Activated gamma-delta T cell treated with anti-CD3 and anti-CD28 coated beads, Interleukin-2, amount 50 U/mL, for 16 hours (primary cell): ENCODE measurements around the gene CACNG6.
"Not testable (repeated sequence)": the region's sequence is repeated elsewhere in the genome, so short reads cannot be mapped to it uniquely, and the experiment has no call there.

Experiments
- DNase-seq: peaks from one replicate; pipeline ENCODE4 v3.0.0-alpha.2; 2020; ENCODE audit warnings: low read depth

CACNG6 gene

GRCh38 chr19:54002495-54003315 is 11.3 kb downstream of the CACNG6 start:
- DNase-seq: no peak

GRCh38 chr19:54009440-54009839 is 18.0 kb downstream of the CACNG6 start:
- DNase-seq: no peak

- DNase-seq: no peak
Observed at GRCh38 chr19:54010474-54010873, 19.0 kb downstream of the CACNG6 start.

DNA sequence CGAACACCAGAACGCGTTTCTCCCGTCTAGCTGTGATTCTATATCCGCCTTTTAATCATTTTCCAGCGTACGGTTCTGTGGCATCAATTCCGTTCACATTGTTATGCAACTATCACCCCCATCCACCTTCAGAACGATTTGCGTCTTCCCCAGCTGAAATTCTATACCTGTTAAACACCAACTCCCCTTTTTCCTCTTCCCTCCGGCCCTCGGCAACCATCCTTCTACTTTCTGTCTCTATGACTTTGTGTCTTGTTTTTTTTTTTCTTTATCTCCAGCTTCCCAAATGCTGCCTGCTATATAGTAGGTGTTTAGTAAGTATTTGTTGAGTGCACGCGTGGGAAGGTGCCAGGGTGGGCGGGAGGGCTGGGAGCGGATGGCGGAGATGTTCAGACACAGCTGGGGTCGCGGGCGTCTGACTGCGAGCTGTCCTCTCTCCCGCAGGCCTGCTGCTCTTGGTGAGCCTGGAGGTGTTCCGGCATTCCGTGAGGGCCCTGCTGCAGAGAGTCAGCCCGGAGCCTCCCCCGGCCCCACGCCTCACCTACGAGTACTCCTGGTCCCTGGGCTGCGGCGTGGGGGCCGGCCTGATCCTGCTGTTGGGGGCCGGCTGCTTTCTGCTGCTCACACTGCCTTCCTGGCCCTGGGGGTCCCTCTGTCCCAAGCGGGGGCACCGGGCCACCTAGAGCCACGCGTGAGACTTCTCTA is 20.2 kb downstream of the CACNG6 start:
- no peak for DNase-seq

DNA sequence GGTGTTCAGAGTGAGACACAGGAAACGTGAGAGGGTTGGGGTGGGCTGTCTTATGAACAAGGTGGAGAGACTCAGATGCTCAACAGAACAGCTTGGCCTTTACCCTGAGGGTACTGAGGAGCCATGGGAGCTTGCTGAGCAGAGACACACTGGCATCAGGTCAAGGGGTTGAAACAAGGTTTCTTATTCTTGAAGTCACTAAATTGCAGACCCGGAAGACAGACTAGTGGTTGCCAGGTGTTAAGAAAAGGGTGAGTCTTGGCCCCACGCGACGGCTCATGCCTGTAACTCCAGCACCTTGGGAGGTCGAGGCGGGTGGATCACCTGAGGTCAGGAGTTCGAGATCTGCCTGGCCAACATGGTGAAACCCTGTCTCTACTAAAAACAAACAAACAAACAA is 22.4 kb downstream of the CACNG6 start:
- no peak for DNase-seq

DNA sequence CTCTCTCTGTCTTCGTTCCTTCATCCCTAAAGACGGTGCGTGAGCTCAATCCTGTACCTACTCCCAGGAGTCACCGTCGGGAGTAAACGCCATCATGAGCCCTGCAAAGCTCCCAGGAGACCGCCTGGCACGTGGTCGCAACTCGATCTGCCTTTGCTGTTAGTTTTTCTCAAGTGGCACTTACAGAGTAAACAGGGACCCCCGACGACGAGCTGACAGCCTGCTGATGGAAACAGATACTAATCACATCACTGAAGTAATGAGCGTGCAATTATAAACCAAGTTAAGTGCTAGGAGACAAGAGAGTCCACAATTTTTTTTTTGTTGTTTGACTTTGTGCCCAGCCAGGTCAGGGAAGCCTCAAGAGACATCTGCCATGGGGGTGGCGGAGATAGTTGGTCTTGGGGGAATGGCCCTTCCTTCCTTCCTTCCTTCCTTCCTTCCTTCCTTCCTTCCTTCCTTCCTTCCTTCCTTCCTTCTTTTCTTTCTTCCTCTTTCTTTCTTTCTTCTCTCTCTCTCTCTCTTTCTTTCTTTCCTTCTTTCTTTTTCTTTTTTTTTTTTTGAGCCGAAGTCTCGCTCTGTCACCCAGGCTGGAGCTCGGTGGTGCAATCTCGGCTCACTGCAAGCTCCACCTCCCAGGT is 23.6 kb downstream of the CACNG6 start:
- no peak for DNase-seq

GRCh38 chr19:54017261-54017660 is 25.8 kb downstream of the CACNG6 start:
- no peak for DNase-seq

GRCh38 chr19:54021363-54021762 is 29.9 kb downstream of the CACNG6 start:
- no peak for DNase-seq

DNA sequence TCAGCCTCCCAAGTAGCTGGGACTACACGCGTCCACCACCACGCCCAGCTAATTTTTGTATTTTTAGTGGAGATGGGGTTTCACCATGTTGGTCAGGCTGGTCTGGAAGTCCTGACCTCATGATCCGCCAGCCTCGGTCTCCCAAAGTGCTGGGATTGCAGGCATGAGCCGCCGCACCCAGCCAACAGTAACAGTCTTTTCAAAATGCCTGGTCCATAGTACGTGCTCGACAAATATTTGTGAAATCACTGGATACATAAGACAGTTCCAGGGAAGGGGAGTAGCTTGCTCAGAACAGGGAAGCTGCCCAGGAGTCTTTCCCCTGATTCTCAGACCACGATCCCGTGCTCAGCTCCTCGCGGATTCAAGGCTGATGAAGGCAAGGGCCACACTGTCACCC is 30.5 kb downstream of the CACNG6 start:
- DNase-seq: no peak

- no peak for DNase-seq
Observed at GRCh38 chr19:54023191-54023590, 31.8 kb downstream of the CACNG6 start.

GRCh38 chr19:54024660-54025059 is 33.2 kb downstream of the CACNG6 start:
- no peak for DNase-seq

DNA sequence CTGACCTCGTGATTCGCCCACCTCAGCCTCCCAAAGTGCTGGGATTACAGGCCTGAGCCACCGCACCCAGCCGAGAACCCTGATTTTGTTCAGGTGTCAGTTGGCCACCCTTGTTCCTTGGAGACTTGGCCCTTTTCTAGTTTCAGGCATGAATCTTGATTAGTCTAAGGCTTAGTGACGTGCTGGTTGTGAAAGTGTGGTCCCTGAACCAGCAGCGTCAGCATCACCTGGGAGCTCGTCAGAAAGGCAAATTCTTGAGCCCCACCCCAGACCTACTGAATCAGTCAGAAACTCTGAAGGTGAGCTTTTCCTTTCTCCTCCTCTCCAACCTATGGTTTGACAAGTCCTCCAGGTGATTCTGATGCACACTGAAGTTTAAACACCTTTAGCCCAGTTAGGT is 35.2 kb downstream of the CACNG6 start:
- no peak for DNase-seq

DNA sequence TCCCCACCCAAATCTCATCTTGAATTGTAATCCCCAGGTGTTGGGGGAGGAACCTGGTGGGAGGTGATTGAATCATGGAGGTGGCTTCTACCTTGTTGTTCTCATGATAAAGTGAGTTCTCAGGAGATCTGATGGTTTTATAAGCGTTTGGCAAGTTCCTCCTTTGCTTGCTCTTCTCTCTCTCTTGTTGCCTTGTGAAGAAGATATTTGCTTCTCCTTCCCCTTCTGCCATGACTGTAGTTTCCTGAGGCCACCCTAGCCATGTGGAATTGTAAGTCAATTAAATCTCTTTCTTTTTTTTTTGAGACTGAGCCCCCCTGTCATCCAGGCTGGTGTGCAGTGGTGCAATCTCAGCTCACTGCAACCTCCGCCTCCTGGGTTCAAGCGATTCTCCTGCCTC is 37.9 kb downstream of the CACNG6 start:
- DNase-seq: no peak

DNA sequence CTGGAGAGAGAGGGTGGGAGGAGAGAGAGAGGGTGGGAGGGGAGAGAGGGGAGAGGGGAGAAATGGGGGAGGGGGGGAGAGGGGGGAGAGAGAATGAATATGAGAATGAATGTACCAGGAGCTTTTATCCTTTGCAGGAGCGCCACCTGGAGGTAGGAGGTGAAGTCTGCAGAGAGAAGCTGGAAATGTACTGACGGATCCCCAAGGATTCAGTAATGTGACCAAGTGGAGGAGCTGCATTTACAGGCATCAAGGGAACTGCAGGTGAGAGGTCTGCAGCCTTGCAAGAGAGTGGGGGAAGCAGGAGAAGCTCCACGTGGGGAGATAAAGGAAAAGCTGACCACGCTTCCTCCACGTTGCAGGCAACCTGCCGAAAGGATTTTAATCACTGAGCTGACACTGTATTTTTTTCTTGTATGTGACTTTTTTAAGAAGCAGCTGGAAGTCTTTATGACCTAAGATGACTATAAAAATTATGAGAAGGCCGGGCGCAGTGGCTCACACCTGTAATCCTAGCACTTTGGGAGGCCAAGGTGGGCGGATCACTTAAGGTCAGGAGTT is 38.6 kb downstream of the CACNG6 start:
- peak; percentile 36 for DNase-seq

DNA sequence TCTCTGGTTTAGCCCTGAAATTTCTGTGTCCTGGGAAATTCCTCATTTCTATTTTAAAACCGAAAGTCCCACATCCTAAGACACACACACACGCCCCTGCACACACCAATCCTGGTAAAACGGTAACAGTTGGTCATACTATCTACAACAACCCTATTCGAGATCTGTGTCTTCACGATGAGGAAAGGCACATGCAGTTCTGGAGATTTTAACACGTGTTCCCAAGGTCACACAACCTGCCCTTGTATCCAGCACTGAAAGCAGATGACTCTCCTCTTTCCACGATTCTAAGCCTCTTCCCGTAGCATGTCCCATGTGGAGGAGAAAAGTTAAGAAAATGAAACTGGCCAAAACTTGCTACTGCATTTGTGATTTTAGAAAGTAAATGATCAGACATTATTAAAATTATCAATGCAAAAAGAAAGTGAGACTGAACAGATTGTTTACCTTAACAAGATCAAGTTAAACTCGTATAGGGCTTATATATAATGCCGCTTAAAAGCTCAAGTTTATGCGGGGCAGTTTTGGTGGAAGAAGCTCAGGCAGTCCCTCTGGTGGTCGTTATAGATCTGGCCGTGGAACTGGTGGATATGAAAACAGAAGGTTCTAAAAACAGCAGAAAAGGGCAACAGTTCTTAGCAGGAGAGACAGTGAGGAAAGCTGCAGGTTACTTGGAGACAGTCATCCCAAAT is 39.6 kb downstream of the CACNG6 start:
- no peak for DNase-seq

- no peak for DNase-seq
Observed at GRCh38 chr19:54035215-54036178, 44.1 kb downstream of the CACNG6 start.

- DNase-seq: not testable (repeated sequence)
Observed at GRCh38 chr19:54036542-54036941, 45.1 kb downstream of the CACNG6 start.

- no peak for DNase-seq
Observed at GRCh38 chr19:54040003-54040402, 48.6 kb downstream of the CACNG6 start.

- DNase-seq: no peak
Observed at GRCh38 chr19:54041969-54042606, 50.7 kb downstream of the CACNG6 start.

- DNase-seq: no peak
Observed at GRCh38 chr19:54042989-54043388, 51.6 kb downstream of the CACNG6 start.
